IMR-90 (cell line): Measurements from ENCODE around the gene HOXA13. TPM values are rescaled to one million over a fixed set of nuclear protein-coding genes. Genes with fewer than 3 reads are reported as not detected.
A peak's percentile ranks its signal among the peaks of the same experiment; 100 is the strongest.

ENCODE experiments used
- ATAC-seq: fragments of 200-7000 bp; cut with Tn5 transposase; 2 replicates; pipeline ENCODE4 v1.9.1; 2020; ENCODE audit warnings: low read depth, mild to moderate bottlenecking, moderate library complexity
- BruUV-seq: library from RNA; stranded (reverse); fragments of 400-500 nt; replicated peaks from 2 replicates; lab custom pipeline; 2021; lab: Mats Ljungman, UMichigan
- CTCF ChIA-PET: fragments of 300-600 bp; formaldehyde crosslinking; extraction: SDS; loops from one replicate; lab custom pipeline; 2021; ENCODE audit warnings: antibody characterized with exemption; lab: Yijun Ruan, JAX
- POLR2A ChIA-PET: fragments of 300-600 bp; sonication (Branson Sonifier 250); formaldehyde crosslinking; loops from one replicate; lab custom pipeline; 2022; ENCODE audit warnings: antibody characterized with exemption; ENCODE audit not compliant: unreplicated experiment; lab: Charles Lee
- DNase-seq: peaks from one replicate; pipeline ENCODE4 v3.0.0; 2013
- H2AFZ ChIP-seq: replicated peaks from 2 replicates; pipeline ENCODE3; 2013; ENCODE audit warnings: low read length, mild to moderate bottlenecking; ENCODE audit not compliant: poor library complexity
- H2AK5ac ChIP-seq: 2 replicates; pipeline ENCODE4 v1.6.1; 2013; ENCODE audit warnings: low read depth, low read length, inconsistent platforms
- H2AK9ac ChIP-seq: replicated peaks from 2 replicates; pipeline ENCODE3; 2013; ENCODE audit warnings: mild to moderate bottlenecking, low read depth, low read length, moderate library complexity; ENCODE audit not compliant: poor library complexity
- H2BK120ac ChIP-seq: 2 replicates; pipeline ENCODE4 v1.6.1; 2013; ENCODE audit warnings: low read depth, low read length, inconsistent platforms
- H2BK15ac ChIP-seq: 3 replicates; pipeline ENCODE4 v1.6.1; 2013; ENCODE audit warnings: low read depth, low read length, inconsistent platforms
- H2BK20ac ChIP-seq: 2 replicates; pipeline ENCODE4 v1.6.1; 2013; ENCODE audit warnings: low read depth, mild to moderate bottlenecking, inconsistent platforms, low read length, moderate library complexity
- H2BK5ac ChIP-seq: 2 replicates; pipeline ENCODE4 v1.6.1; 2013; ENCODE audit warnings: mild to moderate bottlenecking, low read depth, low read length, inconsistent platforms; ENCODE audit not compliant: poor library complexity, severe bottlenecking
- H3K14ac ChIP-seq: replicated peaks from 2 replicates; pipeline ENCODE4 v1.6.1; 2013; ENCODE audit warnings: low read depth, low read length, inconsistent platforms
- H3K18ac ChIP-seq: 2 replicates; pipeline ENCODE4 v1.6.1; 2013; ENCODE audit warnings: low read depth, low read length, control low read depth
- H3K23ac ChIP-seq: 2 replicates; pipeline ENCODE4 v1.6.1; 2013; ENCODE audit warnings: low read depth, low read length, inconsistent platforms
- H3K27ac ChIP-seq: 2 replicates; pipeline ENCODE4 v1.5.1; 2013; ENCODE audit warnings: mild to moderate bottlenecking, control low read depth, low read length; ENCODE audit not compliant: insufficient read depth
- H3K27me3 ChIP-seq: 2 replicates; pipeline ENCODE4 v1.6.1; 2013; ENCODE audit warnings: low read length; ENCODE audit not compliant: control insufficient read depth, insufficient read depth
- H3K36me3 ChIP-seq: 2 replicates; pipeline ENCODE4 v1.6.1; 2013; ENCODE audit warnings: low read length, mixed read lengths; ENCODE audit not compliant: control insufficient read depth, insufficient read depth
- H3K4ac ChIP-seq: 2 replicates; pipeline ENCODE4 v1.6.1; 2013; ENCODE audit warnings: low read depth, low read length, inconsistent platforms
- H3K4me1 ChIP-seq: 2 replicates; pipeline ENCODE4 v1.6.1; 2013; ENCODE audit warnings: low read length, mixed read lengths; ENCODE audit not compliant: control insufficient read depth, insufficient read depth
- H3K4me2 ChIP-seq: 2 replicates; pipeline ENCODE4 v1.6.1; 2013; ENCODE audit warnings: low read depth, mild to moderate bottlenecking, control low read depth, low read length, moderate library complexity
- H3K4me3 ChIP-seq: 2 replicates; pipeline ENCODE4 v1.5.1; 2013; ENCODE audit warnings: low read depth, mild to moderate bottlenecking, control low read depth, low read length, moderate library complexity; ENCODE audit not compliant: insufficient read depth
- H3K56ac ChIP-seq: 2 replicates; pipeline ENCODE4 v1.6.1; 2013; ENCODE audit warnings: low read length, inconsistent platforms; ENCODE audit not compliant: insufficient read depth; ENCODE audit errors: extremely low read depth
- H3K79me1 ChIP-seq, 2 experiments: 2 replicates each; pipeline ENCODE4 v1.6.1; 2013; ENCODE audit warnings: low read length in 2 of 2, inconsistent platforms in 1 of 2, low read depth in 1 of 2
- H3K9ac ChIP-seq: 2 replicates; pipeline ENCODE4 v1.6.1; 2013; ENCODE audit warnings: low read depth, low read length, control low read depth
- H3K9me1 ChIP-seq: 2 replicates; pipeline ENCODE4 v1.6.1; 2013; ENCODE audit warnings: low read length, inconsistent platforms; ENCODE audit not compliant: insufficient read depth
- H3K9me3 ChIP-seq: 2 replicates; pipeline ENCODE4 v1.6.1; 2013; ENCODE audit warnings: low read length; ENCODE audit not compliant: control insufficient read depth, insufficient read depth
- H4K20me1 ChIP-seq: 2 replicates; pipeline ENCODE4 v1.6.1; 2013; ENCODE audit warnings: low read length, inconsistent platforms; ENCODE audit not compliant: insufficient read depth
- H4K5ac ChIP-seq: 2 replicates; pipeline ENCODE4 v1.6.1; 2013; ENCODE audit warnings: mild to moderate bottlenecking, low read depth, low read length, control low read depth
- H4K8ac ChIP-seq, 2 experiments: 2 replicates each; pipeline ENCODE4 v1.6.1; 2013; ENCODE audit warnings: low read depth in 2 of 2, low read length in 2 of 2, control low read depth in 1 of 2, inconsistent platforms in 1 of 2
- H4K91ac ChIP-seq: 2 replicates; pipeline ENCODE4 v1.6.1; 2013; ENCODE audit warnings: low read depth, low read length, inconsistent platforms; ENCODE audit not compliant: insufficient read depth
- BHLHE40 ChIP-seq: fragments of 150-350 bp; IDR thresholded peaks from 2 replicates; pipeline ENCODE4 v1.6.1; 2016; ENCODE audit warnings: mild to moderate bottlenecking, low read depth, low read length
- CEBPB ChIP-seq: IDR thresholded peaks from 2 replicates; pipeline ENCODE4 v1.6.1; 2012; ENCODE audit warnings: low read depth, low read length, improper control_type of control experiment
- CTCF ChIP-seq: conservative IDR thresholded peaks from 2 replicates; pipeline ENCODE4 v1.5.1; 2012; ENCODE audit warnings: mild to moderate bottlenecking, low read depth, low read length, improper control_type of control experiment
- FOS ChIP-seq: fragments of 150-350 bp; IDR thresholded peaks from 2 replicates; pipeline ENCODE4 v1.6.1; 2016; ENCODE audit warnings: low read depth, low read length
- MAFK ChIP-seq: IDR thresholded peaks from 2 replicates; pipeline ENCODE4 v1.6.1; 2012; ENCODE audit warnings: low read depth, low read length, improper control_type of control experiment
- MXI1 ChIP-seq: IDR thresholded peaks from 2 replicates; pipeline ENCODE4 v1.6.1; 2012; ENCODE audit warnings: low read depth, mild to moderate bottlenecking, low read length, moderate library complexity, borderline replicate concordance
- NFE2L2 ChIP-seq: fragments of 150-350 bp; IDR thresholded peaks from 2 replicates; pipeline ENCODE4 v1.6.1; 2016; ENCODE audit warnings: low read depth, mild to moderate bottlenecking, low read length
- RAD21 ChIP-seq: IDR thresholded peaks from 2 replicates; pipeline ENCODE4 v1.6.1; 2012; ENCODE audit warnings: low read length, improper control_type of control experiment
- RCOR1 ChIP-seq: IDR thresholded peaks from 2 replicates; pipeline ENCODE4 v1.6.1; 2012; ENCODE audit warnings: mild to moderate bottlenecking, low read length, improper control_type of control experiment; ENCODE audit not compliant: insufficient replicate concordance
- SMC3 ChIP-seq: fragments of 150-350 bp; IDR thresholded peaks from 2 replicates; pipeline ENCODE4 v1.6.1; 2016; ENCODE audit warnings: low read depth, mild to moderate bottlenecking, antibody characterized with exemption, low read length, moderate library complexity
- USF2 ChIP-seq: fragments of 150-350 bp; IDR thresholded peaks from 2 replicates; pipeline ENCODE4 v1.6.1; 2017; ENCODE audit warnings: mild to moderate bottlenecking, antibody characterized with exemption, low read length, low read depth
- WGBS, 2 experiments: methylation state at CpG; one replicate each; pipeline versions ENCODE4 v1.1.5 to v1.1.7; 2013; ENCODE audit warnings: missing lambda C conversion rate in 2 of 2; ENCODE audit not compliant: insufficient read length in 1 of 2; ENCODE audit errors: extremely low coverage in 2 of 2; 5-methylcytosine and 5-hydroxymethylcytosine counted together
- dilution Hi-C: fragments of 300-500 bp; cut with HindIII; formaldehyde crosslinking; loops from one replicate; pipeline ENCODE4 v1.14.3; 2018; ENCODE audit warnings: low sequenced_read_pairs; ENCODE audit not compliant: unreplicated experiment
- in situ Hi-C: fragments of 300-500 bp; cut with MboI; formaldehyde crosslinking; loops from 3 replicates; pipeline ENCODE4 v1.14.3; 2019; ENCODE audit warnings: low sequenced_read_pairs, inconsistent platforms, mixed read lengths
- intact Hi-C: fragments of 100-400 bp; cut with micrococcal nuclease; formaldehyde crosslinking; loops from 2 replicates; pipeline ENCODE4 v1.10.0; 2022
- polyA plus RNA-seq, 3 experiments: library from polyadenylated mRNA; depleted of rRNA; stranded (reverse); fragments of >200 nt; gene quantifications; 2 replicates each; pipeline ENCODE4 v1.2.3, GENCODE V29; 2012; ENCODE audit warnings: low replicate concordance in 1 of 3
- total RNA-seq: library from RNA; depleted of rRNA; stranded (reverse); fragments of >200 nt; gene quantifications from 2 replicates; pipeline ENCODE4 v1.2.3, GENCODE V29; 2012
- TF ChIP-seq, protein P1 (sequence below): fragments of 150-350 bp; IDR thresholded peaks from 2 replicates; pipeline ENCODE4 v1.6.1; 2016; ENCODE audit warnings: low read depth, mild to moderate bottlenecking, low read length, moderate library complexity, borderline replicate concordance

Gene HOXA13
- total and polyA plus RNA-seq, 2 of the 4 experiments (the other 2 are of a cell fraction) = not detected

DNA sequence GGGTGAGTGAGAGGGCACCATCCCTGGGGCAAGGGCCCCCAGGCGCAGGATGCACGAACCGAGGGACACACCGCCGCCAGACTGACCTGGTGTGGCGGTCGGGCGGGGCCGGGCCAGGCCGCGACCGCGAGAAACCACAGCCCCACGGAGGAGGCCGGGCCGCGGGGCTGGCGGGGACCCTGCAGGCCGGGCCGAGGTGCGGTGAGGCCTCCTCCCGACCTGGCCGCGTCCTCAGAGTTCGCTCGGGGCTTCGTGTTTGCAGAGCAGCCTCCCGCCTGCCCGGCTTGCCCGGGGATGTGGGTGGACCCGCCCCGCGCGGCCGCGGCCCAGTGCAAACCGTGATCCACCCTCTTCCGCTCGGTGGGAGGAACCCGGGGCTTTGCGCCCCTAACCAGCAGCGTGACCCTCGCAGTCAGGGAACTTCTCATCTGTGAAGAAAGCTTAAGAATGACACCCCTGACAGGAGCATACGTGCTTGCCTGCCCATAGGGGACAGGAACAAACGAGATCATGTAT, 20.6 kb upstream of the HOXA13 start:
- H4K8ac ChIP-seq = no peak overlapping the region
- H3K27me3 ChIP-seq = peaks cover 79% of the 10 kb centered on the region
- ChIA-PET CTCF (no interaction called here), POLR2A (no interaction called here)
- no peak overlapping the region for H3K56ac ChIP-seq
- H3K9me1 ChIP-seq = no peaks in the 10 kb centered on the region
- no peak overlapping the region for H2BK15ac ChIP-seq
- intact Hi-C loops = no loop called here
- peak overlapping the region; percentile 76 for H2AFZ ChIP-seq
- DNase-seq (no peak), ATAC-seq (peak; percentile 29; the same call in 1 of the 2 replicates)
- no peaks in the 10 kb centered on the region for H3K36me3 ChIP-seq
- H3K9ac ChIP-seq = no peak overlapping the region
- no peaks in the 10 kb centered on the region for H3K4me1 ChIP-seq
- no peak overlapping the region for H3K14ac ChIP-seq
- WGBS, 2 experiments = 0% methylated on average over 6 of the region's 45 CpGs; no CpG with 5 or more reads in 1 of the 2 experiments
- H3K9me3 ChIP-seq = peaks cover 7% of the 10 kb centered on the region; the same call in 1 of the 2 replicates
- H3K4me3 ChIP-seq = no peak overlapping the region
- dilution Hi-C loops = no loop called here
- H3K23ac ChIP-seq = no peak overlapping the region
- no peak overlapping the region for H2BK20ac ChIP-seq
- no peak overlapping the region for H3K4me2 ChIP-seq
- no peaks in the 10 kb centered on the region for H4K20me1 ChIP-seq
- BruUV-seq = no TSS peak
- in situ Hi-C loops = no loop called here
- no peak overlapping the region for H4K5ac ChIP-seq
- H3K79me1 ChIP-seq = no peaks in the 10 kb centered on the region
- H4K91ac ChIP-seq = no peak overlapping the region
- H3K4ac ChIP-seq = no peak overlapping the region
- TF ChIP-seq MXI1 (no peak), NFE2L2 (no peak), BHLHE40 (no peak), MAFK (no peak), CEBPB (no peak), SMC3 (no peak), USF2 (no peak), CTCF (no peak), FOS (no peak), RCOR1 (no peak), RAD21 (no peak)
- TF ChIP-seq, protein P1, sequence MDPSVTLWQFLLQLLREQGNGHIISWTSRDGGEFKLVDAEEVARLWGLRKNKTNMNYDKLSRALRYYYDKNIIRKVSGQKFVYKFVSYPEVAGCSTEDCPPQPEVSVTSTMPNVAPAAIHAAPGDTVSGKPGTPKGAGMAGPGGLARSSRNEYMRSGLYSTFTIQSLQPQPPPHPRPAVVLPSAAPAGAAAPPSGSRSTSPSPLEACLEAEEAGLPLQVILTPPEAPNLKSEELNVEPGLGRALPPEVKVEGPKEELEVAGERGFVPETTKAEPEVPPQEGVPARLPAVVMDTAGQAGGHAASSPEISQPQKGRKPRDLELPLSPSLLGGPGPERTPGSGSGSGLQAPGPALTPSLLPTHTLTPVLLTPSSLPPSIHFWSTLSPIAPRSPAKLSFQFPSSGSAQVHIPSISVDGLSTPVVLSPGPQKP = no peak
- no peak overlapping the region for H2BK120ac ChIP-seq
- no peak overlapping the region for H2AK9ac ChIP-seq
- no peak overlapping the region for H2AK5ac ChIP-seq
- no peak overlapping the region for H2BK5ac ChIP-seq
- H3K18ac ChIP-seq = no peak overlapping the region
- no peak overlapping the region for H3K27ac ChIP-seq
